22Rv1 (cell line): ENCODE data around the gene N4BP2.

Source experiments
- ZFX ChIP-seq: fragments of 450-650 bp; IDR thresholded peaks from 2 replicates; pipeline ENCODE4 v1.6.1; 2017; ENCODE audit warnings: antibody characterized with exemption, borderline replicate concordance
- TF ChIP-seq, protein P1 (sequence below): fragments of 450-650 bp; IDR thresholded peaks from 2 replicates; pipeline ENCODE4 v1.5.1; 2017; ENCODE audit warnings: mild to moderate bottlenecking

DNA sequence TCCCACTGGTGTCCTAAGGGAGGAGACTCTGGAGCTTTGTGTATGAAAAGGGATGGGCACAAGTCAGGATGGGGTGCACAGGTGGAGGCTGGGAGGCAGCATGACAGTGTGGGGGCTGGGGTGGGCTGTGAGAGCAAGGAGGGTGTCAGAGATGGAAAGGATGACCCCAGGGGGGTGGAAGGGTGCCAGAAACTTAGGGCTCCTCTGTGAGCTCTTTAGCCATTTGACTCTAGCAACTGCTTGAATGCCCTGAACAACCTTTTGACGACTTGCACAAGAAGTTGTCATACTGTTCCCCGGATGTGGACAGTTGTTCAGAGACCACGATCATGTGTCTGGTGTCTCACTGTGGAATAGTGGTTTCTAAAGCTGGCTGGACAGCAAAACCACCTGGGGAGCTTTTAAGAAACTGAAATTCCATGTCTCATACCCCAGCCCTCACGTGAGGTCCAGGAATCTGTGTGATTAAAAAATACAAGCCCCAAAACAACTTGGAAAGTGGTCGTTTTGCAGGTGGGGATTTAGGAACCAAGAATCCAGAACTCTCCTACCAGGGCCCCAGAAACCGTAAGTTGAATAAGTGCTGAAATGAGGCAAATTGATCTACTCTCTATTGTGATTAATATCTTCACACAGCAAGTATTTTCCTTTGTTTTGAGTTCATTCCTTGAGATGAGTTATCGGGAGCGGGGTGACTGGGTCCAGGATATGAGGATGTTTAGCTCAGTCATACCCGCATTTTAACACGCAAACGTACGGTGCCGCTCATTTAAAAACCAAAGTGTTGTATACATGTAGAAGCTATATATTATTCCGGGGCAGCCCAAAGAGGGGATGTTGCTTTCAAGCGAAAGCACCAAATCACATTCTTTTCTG lies 143.6 kb downstream of the N4BP2 start:
- TF ChIP-seq, protein P1, sequence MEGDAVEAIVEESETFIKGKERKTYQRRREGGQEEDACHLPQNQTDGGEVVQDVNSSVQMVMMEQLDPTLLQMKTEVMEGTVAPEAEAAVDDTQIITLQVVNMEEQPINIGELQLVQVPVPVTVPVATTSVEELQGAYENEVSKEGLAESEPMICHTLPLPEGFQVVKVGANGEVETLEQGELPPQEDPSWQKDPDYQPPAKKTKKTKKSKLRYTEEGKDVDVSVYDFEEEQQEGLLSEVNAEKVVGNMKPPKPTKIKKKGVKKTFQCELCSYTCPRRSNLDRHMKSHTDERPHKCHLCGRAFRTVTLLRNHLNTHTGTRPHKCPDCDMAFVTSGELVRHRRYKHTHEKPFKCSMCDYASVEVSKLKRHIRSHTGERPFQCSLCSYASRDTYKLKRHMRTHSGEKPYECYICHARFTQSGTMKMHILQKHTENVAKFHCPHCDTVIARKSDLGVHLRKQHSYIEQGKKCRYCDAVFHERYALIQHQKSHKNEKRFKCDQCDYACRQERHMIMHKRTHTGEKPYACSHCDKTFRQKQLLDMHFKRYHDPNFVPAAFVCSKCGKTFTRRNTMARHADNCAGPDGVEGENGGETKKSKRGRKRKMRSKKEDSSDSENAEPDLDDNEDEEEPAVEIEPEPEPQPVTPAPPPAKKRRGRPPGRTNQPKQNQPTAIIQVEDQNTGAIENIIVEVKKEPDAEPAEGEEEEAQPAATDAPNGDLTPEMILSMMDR: no peak
- TF ChIP-seq ZFX: no peak
